H1 (cell line): ENCODE results near the gene PHC3. TPM values are rescaled to one million over a fixed set of nuclear protein-coding genes. Genes with fewer than 3 reads are reported as not detected.

Experiments
- CTCF ChIA-PET: fragments of 300-600 bp; sonication (Branson Sonifier 250); formaldehyde crosslinking; loops from one replicate; lab custom pipeline; 2021; ENCODE audit not compliant: partially characterized antibody; lab: Charles Lee
- POLR2A ChIA-PET: fragments of 300-600 bp; sonication (Branson Sonifier 250); formaldehyde crosslinking; loops from one replicate; lab custom pipeline; 2021; ENCODE audit warnings: inconsistent platforms; ENCODE audit not compliant: partially characterized antibody; lab: Charles Lee
- DNase-seq, 2 experiments: peaks; one replicate each; pipeline versions ENCODE4 v3.0.0 to v3.0.0-alpha.2; 2010 to 2022; ENCODE audit warnings: low spot score in 2 of 2, low read depth in 1 of 2, mixed read lengths in 1 of 2
- FAIRE-seq: peaks from 2 replicates; lab custom pipeline; 2011; peaks lifted over from hg19 to GRCh38; lab: Jason Lieb, UNC
- H2AFZ ChIP-seq: 2 replicates; pipeline ENCODE4 v1.8.1; 2012; ENCODE audit warnings: low read length, inconsistent platforms
- H2AK5ac ChIP-seq: 2 replicates; pipeline ENCODE4 v1.6.1; 2013; ENCODE audit warnings: low read depth, low read length
- H2BK120ac ChIP-seq: replicated peaks from 2 replicates; pipeline ENCODE3; 2013; ENCODE audit warnings: low read depth, low read length, inconsistent platforms
- H2BK12ac ChIP-seq: 2 replicates; pipeline ENCODE4 v1.6.1; 2013; ENCODE audit warnings: low read depth, low read length
- H2BK15ac ChIP-seq: 2 replicates; pipeline ENCODE4 v1.6.1; 2013; ENCODE audit warnings: low read length
- H2BK20ac ChIP-seq: 2 replicates; pipeline ENCODE4 v1.6.1; 2013; ENCODE audit warnings: low read length
- H2BK5ac ChIP-seq: 2 replicates; pipeline ENCODE4 v1.6.1; 2013; ENCODE audit warnings: low read depth, low read length
- H3K14ac ChIP-seq: 2 replicates; pipeline ENCODE4 v1.6.1; 2013; ENCODE audit warnings: inconsistent platforms; ENCODE audit not compliant: insufficient read length
- H3K18ac ChIP-seq: 2 replicates; pipeline ENCODE4 v1.6.1; 2013; ENCODE audit warnings: low read length; ENCODE audit errors: extremely low read depth
- H3K23ac ChIP-seq: 2 replicates; pipeline ENCODE4 v1.6.1; 2013; ENCODE audit warnings: inconsistent platforms; ENCODE audit not compliant: insufficient read length
- H3K23me2 ChIP-seq: 2 replicates; pipeline ENCODE4 v1.6.1; 2013; ENCODE audit warnings: low read depth, low read length
- H3K27ac ChIP-seq: 2 replicates; pipeline ENCODE4 v1.6.1; 2011; ENCODE audit warnings: low read depth, low read length, inconsistent platforms
- H3K27me3 ChIP-seq, 4 experiments: replicated peaks in 1 of 4; 1 replicate in 1 of 4; 2 replicates in 3 of 4; pipeline versions ENCODE4 v1.6.1 to v1.8.1; 2011 to 2013; ENCODE audit warnings: low read length in 3 of 4, mild to moderate bottlenecking in 3 of 4, inconsistent platforms in 2 of 4, mixed read lengths in 2 of 4, moderate library complexity in 1 of 4; ENCODE audit not compliant: control insufficient read depth in 3 of 4, insufficient read depth in 3 of 4; ENCODE audit errors: extremely low read depth in 1 of 4
- H3K36me3 ChIP-seq, 4 experiments: 2 replicates each; pipeline versions ENCODE4 v1.6.1 to v1.8.1; 2011 to 2013; ENCODE audit warnings: mild to moderate bottlenecking in 4 of 4, low read length in 3 of 4, moderate library complexity in 2 of 4, control low read depth in 1 of 4, inconsistent platforms in 1 of 4; ENCODE audit not compliant: insufficient read depth in 4 of 4, control insufficient read depth in 2 of 4
- H3K4ac ChIP-seq: replicated peaks from 2 replicates; pipeline ENCODE3; 2013; ENCODE audit warnings: low read length, low read depth, mixed read lengths, inconsistent platforms; ENCODE audit not compliant: insufficient read length
- H3K4me1 ChIP-seq, 4 experiments: replicated peaks in 1 of 4; 1 replicate in 1 of 4; 2 replicates in 3 of 4; pipeline versions ENCODE4 v1.6.1 to v1.8.1; 2011 to 2013; ENCODE audit warnings: low read length in 3 of 4, inconsistent platforms in 2 of 4, mixed read lengths in 1 of 4; ENCODE audit not compliant: insufficient read depth in 4 of 4, control insufficient read depth in 3 of 4
- H3K4me2 ChIP-seq, 2 experiments: 2 replicates each; pipeline versions ENCODE4 v1.6.1 to v1.8.1; 2011 to 2013; ENCODE audit warnings: low read depth in 2 of 2, low read length in 2 of 2, control low read depth in 1 of 2, inconsistent platforms in 1 of 2, mild to moderate bottlenecking in 1 of 2; ENCODE audit not compliant: insufficient read depth in 1 of 2
- H3K4me3 ChIP-seq, 4 experiments: fragments of 200-600, 300-600 bp in 1 of 4; sonication (generic), shearing (Covaris generic), sonication (Bioruptor Twin) in 1 of 4; 2 replicates each; pipeline versions ENCODE4 v1.5.1 to v1.8.1; 2011 to 2016; ENCODE audit warnings: low read length in 4 of 4, low read depth in 3 of 4, control low read depth in 2 of 4, inconsistent platforms in 2 of 4, mild to moderate bottlenecking in 2 of 4, mixed read lengths in 1 of 4, moderate library complexity in 1 of 4; ENCODE audit not compliant: insufficient read depth in 2 of 4; ENCODE audit errors: extremely low read depth in 1 of 4
- H3K56ac ChIP-seq: replicated peaks from 2 replicates; pipeline ENCODE3; 2013; ENCODE audit warnings: low read depth, mild to moderate bottlenecking, mixed read lengths, low read length, inconsistent platforms; ENCODE audit not compliant: insufficient read length
- H3K79me1 ChIP-seq: 2 replicates; pipeline ENCODE4 v1.6.1; 2013; ENCODE audit warnings: low read depth, low read length, control low read depth
- H3K79me2 ChIP-seq, 2 experiments: 2 replicates each; pipeline versions ENCODE4 v1.6.1 to v1.8.1; 2012 to 2013; ENCODE audit warnings: low read length in 2 of 2, mild to moderate bottlenecking in 2 of 2, inconsistent platforms in 1 of 2; ENCODE audit not compliant: insufficient read depth in 2 of 2, control insufficient read depth in 1 of 2
- H3K9ac ChIP-seq, 4 experiments: replicated peaks in 1 of 4; 1 replicate in 1 of 4; 2 replicates in 3 of 4; pipeline versions ENCODE4 v1.6.1 to v1.8.1; 2011 to 2013; ENCODE audit warnings: low read depth in 3 of 4, low read length in 3 of 4, control low read depth in 2 of 4, mild to moderate bottlenecking in 2 of 4, moderate library complexity in 2 of 4, inconsistent platforms in 1 of 4; ENCODE audit errors: extremely low read depth in 1 of 4
- H3K9me3 ChIP-seq, 2 experiments: 2 replicates each; pipeline versions ENCODE4 v1.6.1 to v1.8.1; 2012 to 2013; ENCODE audit warnings: mild to moderate bottlenecking in 2 of 2, moderate library complexity in 2 of 2, control low read depth in 1 of 2, inconsistent platforms in 1 of 2, low read depth in 1 of 2, low read length in 1 of 2, mixed read lengths in 1 of 2; ENCODE audit not compliant: insufficient read depth in 2 of 2
- H4K20me1 ChIP-seq, 2 experiments: replicated peaks in 1 of 2; 2 replicates each; pipeline versions ENCODE3 to v1.8.1; 2011 to 2013; ENCODE audit warnings: inconsistent platforms in 2 of 2, low read length in 2 of 2, mild to moderate bottlenecking in 1 of 2; ENCODE audit not compliant: insufficient read depth in 2 of 2, control insufficient read depth in 1 of 2
- H4K5ac ChIP-seq: 2 replicates; pipeline ENCODE4 v1.6.1; 2013; ENCODE audit warnings: low read length, low read depth, mixed read lengths, inconsistent platforms; ENCODE audit not compliant: insufficient read length
- H4K8ac ChIP-seq: 2 replicates; pipeline ENCODE4 v1.8.0; 2013; ENCODE audit warnings: mild to moderate bottlenecking, moderate library complexity, low read length, inconsistent platforms; ENCODE audit not compliant: insufficient read depth; ENCODE audit errors: extremely low read depth
- H4K91ac ChIP-seq: replicated peaks from 2 replicates; pipeline ENCODE3; 2013; ENCODE audit warnings: low read length, mixed read lengths, inconsistent platforms; ENCODE audit not compliant: insufficient read length
- EP300 ChIP-seq, 2 experiments: IDR thresholded peaks; 1 replicate in 1 of 2; 2 replicates in 1 of 2; pipeline ENCODE4 v1.6.1; 2011 to 2012; ENCODE audit warnings: low read depth in 2 of 2, low read length in 2 of 2, mild to moderate bottlenecking in 2 of 2, borderline replicate concordance in 1 of 2, inconsistent platforms in 1 of 2, moderate library complexity in 1 of 2
- KDM4A ChIP-seq: IDR thresholded peaks from one replicate; pipeline ENCODE4 v1.7.1; 2012; ENCODE audit warnings: low read depth, mild to moderate bottlenecking, moderate library complexity, low read length, inconsistent platforms; ENCODE audit not compliant: severe bottlenecking
- RBBP5 ChIP-seq: IDR thresholded peaks from 2 replicates; pipeline ENCODE4 v1.7.1; 2012; ENCODE audit warnings: low read depth, mild to moderate bottlenecking, inconsistent platforms, low read length, moderate library complexity, borderline replicate concordance
- RXRA ChIP-seq: IDR thresholded peaks from 2 replicates; pipeline ENCODE4 v1.6.1; 2011; ENCODE audit warnings: low read depth, mild to moderate bottlenecking, low read length, moderate library complexity; ENCODE audit not compliant: insufficient read depth
- SP1 ChIP-seq: IDR thresholded peaks from 2 replicates; pipeline ENCODE4 v1.6.1; 2011; ENCODE audit warnings: low read depth, low read length
- TBP ChIP-seq: IDR thresholded peaks from 2 replicates; pipeline ENCODE4 v1.6.1; 2011; ENCODE audit warnings: low read depth, low read length, improper control_type of control experiment
- USF2 ChIP-seq: IDR thresholded peaks from 2 replicates; pipeline ENCODE4 v1.6.1; 2011; ENCODE audit warnings: low read length, improper control_type of control experiment
- YY1 ChIP-seq: IDR thresholded peaks from 2 replicates; pipeline ENCODE4 v1.6.1; 2011; ENCODE audit warnings: low read depth, mild to moderate bottlenecking, low read length
- WGBS, 2 experiments: shearing (Covaris generic) in 1 of 2; methylation state at CpG; one replicate each; pipeline versions ENCODE4 v1.1.6 to v1.1.7; 2013 to 2015; ENCODE audit warnings: low lambda C conversion rate in 2 of 2, mixed read lengths in 2 of 2, inconsistent platforms in 1 of 2, low coverage in 1 of 2, missing lambda C conversion rate in 1 of 2; ENCODE audit not compliant: insufficient replicate concordance in 2 of 2, insufficient coverage in 1 of 2, insufficient read length in 1 of 2; ENCODE audit errors: extremely low coverage in 1 of 2, missing lambda C conversion rate in 1 of 2; 5-methylcytosine and 5-hydroxymethylcytosine counted together
- polyA plus RNA-seq, 7 experiments: library from polyadenylated mRNA; depleted of rRNA in 3 of 7; stranded (reverse) in 5 of 7; unstranded in 2 of 7; fragments of >200 nt in 5 of 7; fragments of 200-250 nt in 2 of 7; gene quantifications; 1 replicate in 5 of 7; 2 replicates in 1 of 7; 4 replicates in 1 of 7; pipeline versions ENCODE4 v1.2.1 to v1.2.3, GENCODE V29; 2011 to 2013; ENCODE audit warnings: missing spikeins in 2 of 7, mixed read lengths in 2 of 7
- total RNA-seq: library from RNA; stranded (reverse); fragmentation: NEBNext Ultra II Directional; extraction: Animal tissue kit (Norgen Biotek cat#: 25700); gene quantifications from 2 replicates; pipeline ENCODE4 v1.2.1, GENCODE V29; 2021

Gene PHC3
- total and polyA plus RNA-seq, 2 of the 8 experiments (the other 6 are each of a cell fraction or from before 2014, with no cell fraction given) = 26.4 to 29.2 TPM

DNA sequence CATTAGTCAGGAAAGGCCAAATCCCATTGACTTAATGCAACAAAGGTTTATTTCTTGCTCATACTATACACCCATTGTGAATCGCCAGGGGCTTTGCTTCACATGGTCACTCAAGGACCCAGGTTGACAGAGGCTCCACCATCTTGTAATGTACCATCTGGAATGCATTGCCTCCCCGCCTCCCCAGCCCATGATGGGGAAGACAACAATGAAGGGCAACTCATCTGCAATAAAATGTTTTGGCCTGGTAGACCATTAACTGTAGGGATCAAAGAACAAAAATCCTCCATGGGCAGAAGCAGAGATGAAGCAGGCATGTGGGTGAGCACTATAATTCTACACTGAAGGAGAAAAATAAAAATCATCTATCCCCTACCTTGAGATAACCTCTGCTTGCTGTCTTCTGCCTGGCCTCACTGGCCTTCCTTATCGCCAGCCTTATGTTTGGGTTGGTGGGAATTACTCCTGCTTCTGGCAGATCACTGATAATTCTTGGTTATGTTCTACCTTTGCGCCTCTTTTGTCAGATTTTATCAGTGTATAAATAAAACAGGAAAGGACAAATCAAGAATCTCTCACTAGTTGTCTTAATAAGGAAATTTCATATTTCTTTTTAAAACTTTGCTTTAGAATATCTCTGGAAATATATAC, 106.0 kb downstream of the PHC3 start:
- peaks cover 0 to 3% of the 10 kb centered on the region in 2 experiments; a peak in 1 of 4 replicates for H3K9me3 ChIP-seq
- H3K27me3 ChIP-seq = no peaks in the 10 kb centered on the region
- WGBS, 2 experiments = 92% methylated on average over 4 of the region's 4 CpGs; no CpG with 5 or more reads in 1 of the 2 experiments
- no peak overlapping the region for H3K23ac ChIP-seq
- H3K18ac ChIP-seq = no peak overlapping the region
- DNase-seq (no peak), FAIRE-seq (no peak)
- CTCF ChIA-PET = no interaction called here
- H3K56ac ChIP-seq = no peak overlapping the region
- no peak overlapping the region for H3K27ac ChIP-seq
- no peak overlapping the region for H2BK20ac ChIP-seq
- no peaks in the 10 kb centered on the region for H3K23me2 ChIP-seq
- no peak overlapping the region for H4K5ac ChIP-seq
- no peak overlapping the region for H2BK120ac ChIP-seq
- no peaks in the 10 kb centered on the region for H3K79me2 ChIP-seq
- H2BK12ac ChIP-seq = no peak overlapping the region
- H4K91ac ChIP-seq = no peak overlapping the region
- H3K4me1 ChIP-seq = peaks cover 0 to 2% (median 0%) of the 10 kb centered on the region in 4 experiments; a peak in 1 of 7 replicates
- no peaks in the 10 kb centered on the region for H3K79me1 ChIP-seq
- H3K4ac ChIP-seq = no peak overlapping the region
- no peak overlapping the region for H2AFZ ChIP-seq
- H3K9ac ChIP-seq = no peak overlapping the region
- TF ChIP-seq KDM4A (no peak), EP300 (IDR thresholded peaks at IDR 0.05; ENCODE audit: borderline replicate concordance in 1 of 2, low read depth in 2 of 2, low read length in 2 of 2) (no peak), YY1 (no peak), USF2 (no peak), SP1 (no peak), RXRA (no peak), TBP (no peak), RBBP5 (no peak)
- no peaks in the 10 kb centered on the region for H3K36me3 ChIP-seq
- no peak overlapping the region for H2AK5ac ChIP-seq
- H4K20me1 ChIP-seq = no peaks in the 10 kb centered on the region
- H3K14ac ChIP-seq = no peak overlapping the region
- H2BK5ac ChIP-seq = no peak overlapping the region
- H2BK15ac ChIP-seq = no peak overlapping the region
- no peak overlapping the region for H4K8ac ChIP-seq
- H3K4me3 ChIP-seq = no peak overlapping the region
- H3K4me2 ChIP-seq = no peak overlapping the region
- POLR2A ChIA-PET = no interaction called here
